HG03520 (cell line): ENCODE measurements around the gene APBA2.
"Not testable (repeated sequence)": the region's sequence is repeated elsewhere in the genome, so short reads cannot be mapped to it uniquely, and the experiment has no call there.

Experiments
- ATAC-seq: cut with Tn5 transposase; IDR thresholded peaks from one replicate; pipeline ENCODE4 v1.9.1; 2021; ENCODE audit warnings: mild to moderate bottlenecking, moderate library complexity; ENCODE audit not compliant: unreplicated experiment

Gene APBA2

GRCh38 chr15:29141308-29142128, 255.7 kb downstream of the APBA2 start:
- no peak for ATAC-seq

- ATAC-seq = no peak
Observed at GRCh38 chr15:29142129-29142747, 256.5 kb downstream of the APBA2 start.

- ATAC-seq = no peak
Observed at GRCh38 chr15:29143293-29143692, 257.5 kb downstream of the APBA2 start.

GRCh38 chr15:29143909-29144635, 258.3 kb downstream of the APBA2 start:
- no peak for ATAC-seq

- ATAC-seq = no peak
Observed at GRCh38 chr15:29149738-29150075, 263.9 kb downstream of the APBA2 start.

GRCh38 chr15:29150515-29151483, 265.0 kb downstream of the APBA2 start:
- no peak for ATAC-seq

GRCh38 chr15:29151484-29151857, 265.7 kb downstream of the APBA2 start:
- ATAC-seq = no peak

GRCh38 chr15:29156521-29156920, 270.7 kb downstream of the APBA2 start:
- ATAC-seq = no peak

- ATAC-seq = no peak
Observed at GRCh38 chr15:29159771-29160455, 274.1 kb downstream of the APBA2 start.

GRCh38 chr15:29162411-29162810, 276.6 kb downstream of the APBA2 start:
- ATAC-seq = no peak

- not testable (repeated sequence) for ATAC-seq
Observed at GRCh38 chr15:29167122-29167521, 281.3 kb downstream of the APBA2 start.
